Bone marrow (tissue), 2 donors: Measurements from ENCODE around the gene ROBO1.
"Not testable (repeated sequence)": the region's sequence is repeated elsewhere in the genome, so short reads cannot be mapped to it uniquely, and the experiment has no call there.

Experiments
- DNase-seq, 2 donors: peaks; one replicate each; lab custom pipeline; 2025; lab: John Stamatoyannopoulos, UW

The ROBO1 gene

DNA sequence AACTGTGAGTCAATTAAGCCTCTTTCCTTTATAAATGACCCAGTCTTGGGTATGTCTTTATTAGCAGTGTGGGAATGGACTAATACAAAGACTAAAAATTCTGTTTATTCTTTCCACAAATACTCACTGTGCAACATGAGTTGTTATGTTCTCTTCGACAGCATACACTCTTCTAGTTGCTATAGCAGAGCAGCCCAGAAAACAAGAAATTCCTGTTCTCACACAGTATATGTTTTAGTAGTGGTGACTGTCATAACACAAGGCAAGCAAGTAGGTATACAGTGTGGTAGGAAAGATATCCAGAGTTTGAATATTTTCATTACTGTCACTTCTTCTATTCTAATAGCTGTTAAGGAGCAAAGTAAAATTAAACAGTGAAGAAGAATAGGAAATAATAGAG lies 453.3 kb downstream of the ROBO1 start:
- no peak for DNase-seq

DNA sequence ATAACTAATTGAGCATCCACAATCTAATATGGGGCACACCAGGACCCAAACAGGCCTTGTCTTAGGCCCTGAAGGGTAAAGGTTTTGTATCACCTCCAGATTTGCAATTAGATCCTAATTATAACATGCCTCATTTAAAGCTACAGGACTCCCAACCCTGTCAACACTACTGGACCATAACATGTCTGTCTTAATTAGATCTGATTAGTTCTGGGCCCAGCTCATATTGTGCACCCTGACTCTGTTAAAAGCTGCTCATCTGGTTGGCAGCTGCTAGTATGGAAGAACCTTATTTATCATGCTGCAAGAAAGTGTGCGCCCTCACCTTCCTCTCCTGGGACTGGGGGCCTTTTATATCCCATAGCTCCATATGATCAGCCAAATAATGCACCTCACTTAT lies 457.8 kb downstream of the ROBO1 start:
- no peak for DNase-seq

DNA sequence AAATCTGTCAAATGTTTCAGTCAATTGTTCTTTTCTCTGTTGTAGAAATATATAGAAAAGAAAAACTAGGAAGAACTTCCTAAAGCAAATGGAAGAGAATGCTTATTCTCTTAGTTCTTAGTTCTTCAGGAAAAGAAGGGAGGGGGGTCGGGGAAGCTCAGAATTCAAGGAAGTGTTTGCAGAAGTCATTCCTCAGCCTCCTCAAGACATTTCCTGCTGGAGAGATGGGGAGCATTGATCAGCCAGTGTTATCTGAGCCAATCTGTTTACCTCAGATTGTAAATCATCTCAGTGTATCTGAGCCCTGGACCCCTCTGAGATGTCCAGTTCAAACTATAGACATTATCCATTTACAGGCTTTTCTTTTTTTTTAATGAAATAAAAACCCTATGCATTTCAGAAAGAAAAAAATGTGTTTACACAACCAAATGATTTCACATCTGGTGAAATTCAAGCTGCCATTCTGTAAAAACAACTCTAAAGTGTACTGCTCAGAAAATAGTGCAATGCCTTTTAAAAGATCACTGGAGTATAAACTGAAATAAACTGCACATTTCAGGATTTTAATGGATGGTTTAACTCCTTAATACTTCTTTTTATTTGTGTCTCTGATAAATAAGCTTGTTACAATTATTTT lies 460.7 kb downstream of the ROBO1 start:
- no peak for DNase-seq

DNA sequence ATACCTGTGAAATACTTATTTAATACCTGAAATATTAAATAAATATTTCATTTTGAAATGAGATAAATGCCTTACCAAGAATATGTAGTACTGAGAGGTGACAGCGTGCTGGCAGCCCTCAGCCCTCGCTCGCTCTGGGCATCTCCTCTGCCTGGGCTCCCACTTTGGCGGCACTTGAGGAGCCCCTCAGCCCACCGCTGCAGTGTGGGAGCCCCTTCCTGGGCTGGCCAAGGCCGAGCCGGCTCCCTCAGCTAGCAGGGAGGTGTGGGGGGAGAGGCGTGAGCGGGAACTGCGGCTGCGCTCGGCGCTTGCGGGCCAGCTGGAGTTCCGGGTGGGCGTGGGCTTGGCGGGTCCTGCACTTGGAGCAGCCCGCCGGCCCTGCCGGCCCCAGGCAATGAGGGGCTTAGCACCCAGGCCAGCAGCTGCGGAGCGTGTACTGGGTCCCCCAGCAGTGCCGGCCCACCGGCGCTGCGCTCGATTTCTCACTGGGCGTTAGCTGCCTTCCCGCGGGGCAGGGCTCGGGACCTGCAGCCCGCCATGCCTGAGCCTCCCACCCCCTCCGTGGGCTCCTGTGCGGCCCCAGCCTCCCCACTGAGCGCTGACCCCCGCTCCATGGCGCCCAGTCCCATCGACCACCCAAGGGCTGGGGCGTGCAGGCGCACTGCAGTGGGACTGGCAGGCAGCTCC lies 467.7 kb downstream of the ROBO1 start:
- DNase-seq, result not testable (repeated sequence)

DNA sequence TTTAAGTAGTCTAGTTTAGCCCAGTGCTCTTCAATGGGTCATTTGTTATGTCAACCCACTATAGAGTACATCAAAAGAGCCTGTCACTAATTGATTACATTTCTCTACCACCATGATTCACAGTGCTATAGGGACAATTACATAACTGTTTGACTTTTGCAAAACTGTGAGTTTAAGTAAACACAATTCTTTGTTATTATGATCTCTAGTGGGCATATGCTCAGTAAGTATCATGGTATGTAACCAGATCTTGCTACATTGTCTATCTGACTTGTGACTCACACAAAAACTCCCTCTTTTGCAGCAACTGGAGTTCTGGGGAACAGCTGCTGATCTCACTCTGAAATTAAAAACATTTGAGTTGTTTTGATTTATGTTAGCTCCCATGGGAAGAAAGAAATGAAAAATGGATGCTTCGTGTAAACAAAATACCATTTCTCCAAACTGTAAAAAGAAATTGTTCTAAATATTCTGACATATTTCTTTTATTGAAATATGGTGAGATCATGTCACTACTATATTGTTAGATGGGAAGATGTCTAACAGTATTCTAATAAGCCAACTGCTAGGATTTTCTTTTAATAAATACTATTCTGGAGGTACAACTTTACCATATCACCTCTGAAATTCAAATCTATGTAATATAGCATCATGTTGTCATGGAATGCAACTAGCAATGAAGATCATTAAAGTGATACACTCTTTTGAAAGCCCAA lies 470.4 kb downstream of the ROBO1 start:
- no peak for DNase-seq

DNA sequence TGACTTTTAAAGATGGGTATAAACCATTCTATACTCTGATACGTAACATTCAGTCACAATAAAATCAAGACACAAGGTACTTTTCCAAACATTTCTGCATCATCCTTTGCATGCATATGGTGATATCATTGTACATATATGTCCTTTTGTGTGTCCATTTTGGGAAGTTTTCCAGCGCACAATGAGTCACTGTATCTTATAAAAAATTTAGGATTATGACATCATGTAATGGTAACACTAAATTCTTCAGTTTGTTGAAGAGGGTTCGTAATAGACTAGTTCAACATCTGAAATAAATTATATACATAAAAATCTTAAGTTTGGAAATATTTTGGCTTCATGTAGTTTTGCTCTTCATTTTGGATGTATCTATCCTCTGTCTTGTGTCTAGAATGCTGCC lies 480.9 kb downstream of the ROBO1 start:
- DNase-seq, result no peak

DNA sequence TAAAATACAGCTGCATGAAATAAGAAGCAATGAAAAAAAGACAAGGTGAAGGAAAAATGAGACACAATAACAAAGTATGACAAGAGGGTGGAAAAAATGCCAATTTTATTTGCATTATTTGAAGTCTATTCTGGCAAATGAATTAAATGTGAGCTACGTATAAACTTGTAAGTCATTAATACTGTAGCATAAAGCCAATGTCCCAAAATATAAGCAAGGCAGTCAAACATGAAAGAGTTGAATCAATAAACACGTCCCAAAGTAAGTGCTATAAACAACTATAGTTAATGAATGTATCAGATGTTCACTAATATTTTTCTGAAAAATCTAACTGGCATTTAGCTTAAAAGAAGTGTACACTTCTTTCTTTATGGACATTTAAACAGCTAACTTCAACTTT lies 481.9 kb downstream of the ROBO1 start:
- no peak for DNase-seq

DNA sequence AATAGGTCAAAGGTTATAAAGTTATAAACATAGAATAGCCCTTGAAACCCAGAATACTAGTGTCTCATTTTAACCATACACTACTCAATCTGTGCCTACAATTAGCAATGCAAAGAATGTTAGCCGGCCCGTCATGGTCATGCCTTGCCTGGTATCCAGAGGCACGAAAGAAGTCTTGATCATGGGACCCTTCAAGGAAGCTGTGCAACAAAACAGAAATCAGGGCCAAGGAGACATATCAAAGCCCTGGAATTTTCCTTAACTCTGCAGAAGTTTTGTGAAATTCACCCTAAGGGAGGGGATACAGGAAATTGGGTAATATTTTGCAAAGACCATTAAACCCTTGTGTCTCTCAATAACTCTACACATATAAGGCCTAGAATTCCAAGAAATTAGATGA lies 482.4 kb downstream of the ROBO1 start:
- DNase-seq, result no peak

DNA sequence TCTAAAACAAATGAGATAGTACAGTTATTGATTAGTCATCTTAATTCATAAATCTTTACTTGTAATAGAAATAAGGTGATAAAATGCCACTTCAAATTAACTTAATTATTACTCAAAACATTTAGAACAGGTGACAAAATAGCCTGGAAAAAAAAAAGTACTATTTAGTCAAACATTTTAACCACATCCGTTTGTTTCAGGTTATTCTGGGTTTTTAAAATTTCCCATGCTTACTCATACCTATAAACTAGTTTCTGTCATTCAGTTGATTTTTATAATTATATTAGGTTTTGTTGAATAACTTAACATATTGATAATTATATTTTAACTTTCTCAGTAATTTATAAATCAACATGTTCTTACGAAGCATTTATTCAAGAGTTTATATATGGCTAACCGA lies 483.0 kb downstream of the ROBO1 start:
- no peak for DNase-seq

DNA sequence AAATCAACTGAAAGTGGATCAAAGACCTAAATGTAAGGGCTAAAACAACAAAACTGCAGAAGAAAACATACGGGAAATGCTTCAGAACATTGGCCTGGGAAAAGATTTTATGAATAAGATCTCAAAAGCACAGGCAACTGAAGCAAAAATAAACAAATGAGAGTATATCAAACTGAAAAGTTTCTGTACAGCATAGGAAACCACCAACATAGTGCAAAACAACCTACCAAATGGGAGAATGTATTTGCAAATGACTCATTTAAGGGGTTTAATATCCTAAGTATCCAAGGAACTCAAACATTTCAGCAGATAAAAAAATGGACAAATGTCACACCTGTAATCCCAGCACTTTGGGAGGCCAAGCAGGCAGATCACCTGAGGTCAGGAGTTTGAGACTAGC lies 489.1 kb downstream of the ROBO1 start:
- DNase-seq, result no peak

DNA sequence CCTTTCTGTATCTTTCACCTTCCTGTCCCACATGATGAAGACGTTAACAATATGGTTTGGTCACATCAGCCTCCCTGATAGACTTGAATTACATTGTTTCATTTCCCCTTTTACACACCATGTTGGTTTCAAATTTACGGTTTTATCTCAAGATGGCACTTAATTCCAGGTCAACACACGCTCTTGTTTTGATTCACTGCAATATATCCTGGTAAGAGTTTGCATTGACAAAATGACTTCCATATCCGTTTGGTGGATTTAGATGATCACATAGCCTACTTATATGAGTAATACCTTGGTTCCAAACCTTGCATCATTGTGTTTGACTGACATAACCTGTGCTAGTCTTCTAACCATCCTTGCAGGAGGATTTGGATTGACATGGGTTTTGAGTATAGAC lies 499.4 kb downstream of the ROBO1 start:
- no peak for DNase-seq

DNA sequence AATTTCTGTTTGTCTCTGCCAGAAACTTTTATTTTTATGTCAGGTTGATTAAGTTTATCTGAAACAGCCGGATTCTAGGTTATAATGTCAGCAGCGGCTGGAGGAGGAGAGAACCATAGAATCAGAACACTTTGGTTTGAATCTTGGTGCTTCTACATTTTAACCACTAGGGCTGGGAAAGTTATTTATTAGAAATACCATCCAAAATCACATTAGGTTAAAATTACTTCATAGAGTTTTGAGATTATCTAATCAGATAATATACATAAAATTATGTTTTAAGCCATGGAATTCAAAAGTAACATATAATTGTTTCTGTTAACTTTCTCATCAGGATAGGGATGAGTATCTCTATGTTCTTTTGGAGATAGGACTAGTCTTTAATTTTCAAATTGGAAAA lies 502.9 kb downstream of the ROBO1 start:
- DNase-seq, result no peak

DNA sequence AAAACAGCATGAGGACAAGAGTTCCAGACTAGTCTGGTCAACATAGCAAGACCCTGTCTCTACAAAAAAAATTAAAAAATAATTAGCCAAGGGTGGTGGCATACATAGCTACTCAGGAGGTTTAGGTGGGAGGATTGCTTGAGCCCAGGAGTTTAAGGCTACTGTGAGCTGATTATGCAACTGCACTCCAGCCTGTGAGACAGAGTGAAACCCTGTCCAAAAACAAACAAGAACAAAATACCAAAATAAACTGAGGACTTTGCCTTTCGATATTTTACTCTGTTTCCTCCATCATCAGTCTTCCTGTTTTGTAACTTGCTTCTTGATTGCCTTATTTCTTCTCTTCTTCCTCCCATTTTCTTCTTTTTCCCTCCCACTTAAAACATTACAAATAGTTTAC lies 504.4 kb downstream of the ROBO1 start:
- DNase-seq, result no peak

DNA sequence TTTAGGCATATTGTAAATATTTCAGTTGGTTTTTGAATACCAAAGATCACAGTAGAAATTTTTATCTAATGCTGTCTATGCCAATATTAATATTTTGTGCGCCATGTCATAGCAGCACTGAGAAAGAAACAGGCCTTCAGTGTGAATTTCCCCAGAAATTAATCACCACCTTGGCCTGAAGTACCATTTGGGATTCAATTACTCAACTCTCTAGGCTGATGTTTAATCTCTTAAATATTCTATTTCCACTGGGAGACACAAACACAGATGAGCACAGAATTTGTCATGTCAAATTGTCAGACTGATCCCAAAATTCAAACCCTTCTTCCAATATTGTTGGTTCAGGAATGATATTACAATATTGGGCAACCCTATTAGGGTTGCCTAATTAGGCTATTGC lies 509.3 kb downstream of the ROBO1 start:
- DNase-seq, result no peak

DNA sequence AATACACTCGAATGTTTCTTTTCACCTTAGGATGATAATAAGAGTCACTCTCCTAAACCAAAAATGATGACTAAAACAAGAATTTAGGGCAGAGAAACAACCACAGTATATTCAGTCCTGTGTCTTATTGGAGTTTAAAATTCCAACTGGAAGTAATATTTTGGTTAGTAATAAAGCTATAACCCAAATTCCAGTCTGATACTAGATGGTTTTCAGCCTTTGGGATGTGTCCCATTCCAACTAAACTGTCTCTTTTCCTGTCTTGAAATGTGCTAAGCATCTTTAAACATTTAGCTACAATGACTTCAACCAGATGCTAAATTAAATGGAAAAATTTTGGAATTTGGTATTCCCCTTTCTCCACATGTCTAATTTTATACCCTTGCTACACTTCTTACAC lies 510.0 kb downstream of the ROBO1 start:
- DNase-seq, result no peak

DNA sequence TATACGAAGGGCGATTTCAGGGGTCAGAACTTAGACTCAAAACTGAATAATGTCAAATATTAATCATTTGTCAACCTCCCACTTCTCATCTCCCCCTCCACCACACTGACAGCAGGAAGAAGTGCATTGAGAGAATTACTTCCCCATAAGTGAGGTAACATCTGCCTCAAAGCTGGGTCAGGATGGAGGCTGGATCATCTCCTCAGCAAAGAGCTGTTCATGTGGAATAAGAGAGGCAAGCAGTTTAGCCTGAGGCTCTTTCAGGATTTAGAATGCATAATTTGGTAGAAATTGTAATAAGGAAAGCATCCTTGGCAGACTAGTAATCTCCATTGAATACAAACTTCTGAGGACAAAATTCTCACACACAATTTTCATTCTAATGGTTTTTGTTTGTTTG lies 512.1 kb downstream of the ROBO1 start:
- no peak for DNase-seq

DNA sequence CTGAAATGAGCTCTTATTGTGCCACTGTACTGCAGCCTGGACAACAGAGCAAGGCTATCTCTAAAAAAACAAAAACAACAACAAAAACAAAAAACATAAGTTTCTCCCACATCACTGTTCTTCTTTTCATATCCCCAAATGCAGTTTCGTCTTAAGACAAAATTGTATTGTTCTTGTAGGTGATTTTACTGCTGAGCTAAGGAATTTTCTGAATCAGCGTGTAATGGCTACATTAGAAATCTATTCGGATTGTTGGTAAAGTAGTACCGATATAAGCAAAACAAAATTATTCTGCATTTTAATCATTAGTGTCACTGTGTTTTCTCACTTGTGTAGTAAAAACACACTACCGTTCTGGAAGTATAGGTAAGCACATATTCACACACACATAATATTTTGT lies 512.5 kb downstream of the ROBO1 start:
- DNase-seq, result no peak

DNA sequence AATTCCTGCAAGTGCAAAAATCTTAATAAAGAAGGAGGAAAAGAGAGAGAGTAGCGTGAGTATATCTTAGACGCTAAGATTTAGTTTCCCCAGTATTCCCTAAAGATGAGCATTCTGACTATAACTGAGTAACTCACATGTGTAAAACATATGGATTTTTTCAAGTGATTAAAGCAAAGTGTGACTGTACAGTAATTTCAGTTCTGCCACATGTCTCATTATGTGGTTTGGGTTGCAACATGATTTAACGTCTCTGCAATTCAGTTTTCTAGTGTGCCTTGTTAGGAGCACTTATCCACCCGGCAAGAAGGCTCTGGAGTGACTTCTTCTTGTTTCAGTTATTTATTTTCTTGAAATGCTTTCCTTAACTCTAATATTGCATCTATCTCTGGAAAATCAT lies 514.1 kb downstream of the ROBO1 start:
- DNase-seq, result no peak

DNA sequence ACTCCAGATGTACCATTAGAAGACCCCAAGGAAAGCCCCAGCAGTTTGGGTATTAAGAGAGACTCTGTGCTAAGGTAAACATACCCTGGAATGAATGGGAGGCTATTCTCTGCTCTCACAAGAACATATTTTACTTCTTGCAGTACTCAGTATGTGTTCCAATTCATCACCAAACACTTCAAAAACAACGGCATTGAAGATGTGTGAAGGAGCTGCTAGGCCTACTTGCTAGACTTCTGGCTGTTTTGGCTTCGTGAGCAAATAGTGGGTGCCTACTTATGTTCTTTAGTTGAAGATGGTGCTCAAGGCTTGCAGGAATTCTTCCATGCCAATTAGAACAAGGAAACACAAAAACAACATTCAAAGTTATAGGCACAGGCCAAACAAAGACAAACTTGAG lies 514.5 kb downstream of the ROBO1 start:
- DNase-seq, result no peak

DNA sequence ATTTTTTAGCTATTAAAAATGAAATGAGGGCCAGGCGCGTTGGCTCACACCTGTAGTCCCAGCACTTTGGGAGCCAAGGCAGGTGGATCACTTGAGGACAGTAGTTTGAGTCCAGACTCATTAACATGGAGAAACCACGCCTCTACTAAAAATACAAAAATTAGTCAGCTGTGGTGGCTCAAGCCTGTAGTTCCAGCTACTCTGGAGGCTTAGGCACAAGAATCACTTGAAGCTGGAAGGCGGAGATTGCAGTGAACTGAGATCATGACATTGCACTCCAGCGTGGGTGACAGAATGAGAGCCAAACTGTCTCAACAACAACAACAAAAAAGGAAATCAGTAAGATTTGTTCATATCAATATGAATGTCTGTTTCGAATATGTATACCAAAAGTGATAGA lies 517.1 kb downstream of the ROBO1 start:
- no peak for DNase-seq

DNA sequence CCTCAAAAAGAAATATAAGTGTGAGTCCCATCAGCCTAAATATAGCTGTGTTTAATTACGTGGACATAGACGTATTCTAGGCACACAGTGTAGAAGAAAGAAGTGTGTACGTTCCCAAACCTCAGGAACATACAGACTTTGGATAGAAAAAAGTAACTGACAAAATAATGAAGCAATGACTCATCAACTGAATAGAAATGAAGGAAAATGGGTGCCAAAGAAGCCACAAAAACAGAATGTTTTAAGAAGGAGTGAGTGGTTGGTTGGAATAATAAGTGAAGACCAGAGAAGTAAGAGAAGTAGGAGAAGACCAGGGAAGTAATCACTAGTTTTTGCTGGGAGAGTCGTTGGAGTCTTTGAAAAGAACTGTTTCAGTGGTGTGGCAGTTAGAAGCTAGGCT lies 518.1 kb downstream of the ROBO1 start:
- no peak for DNase-seq

DNA sequence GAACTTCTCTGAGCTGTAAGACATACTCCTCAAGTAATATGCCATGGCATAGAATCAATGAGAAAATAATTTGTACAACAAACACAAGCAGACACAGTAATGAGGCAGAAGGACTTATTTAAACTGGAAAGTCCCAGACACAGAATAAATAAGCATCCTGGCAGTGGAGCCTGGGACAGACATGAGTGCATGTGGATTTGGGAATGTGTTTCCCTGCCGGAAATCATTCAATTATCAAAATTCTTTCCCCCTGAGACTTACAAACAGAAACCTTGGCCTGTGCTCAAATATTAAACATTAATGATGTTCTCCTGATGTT lies 520.1 kb downstream of the ROBO1 start:
- DNase-seq, result no peak

DNA sequence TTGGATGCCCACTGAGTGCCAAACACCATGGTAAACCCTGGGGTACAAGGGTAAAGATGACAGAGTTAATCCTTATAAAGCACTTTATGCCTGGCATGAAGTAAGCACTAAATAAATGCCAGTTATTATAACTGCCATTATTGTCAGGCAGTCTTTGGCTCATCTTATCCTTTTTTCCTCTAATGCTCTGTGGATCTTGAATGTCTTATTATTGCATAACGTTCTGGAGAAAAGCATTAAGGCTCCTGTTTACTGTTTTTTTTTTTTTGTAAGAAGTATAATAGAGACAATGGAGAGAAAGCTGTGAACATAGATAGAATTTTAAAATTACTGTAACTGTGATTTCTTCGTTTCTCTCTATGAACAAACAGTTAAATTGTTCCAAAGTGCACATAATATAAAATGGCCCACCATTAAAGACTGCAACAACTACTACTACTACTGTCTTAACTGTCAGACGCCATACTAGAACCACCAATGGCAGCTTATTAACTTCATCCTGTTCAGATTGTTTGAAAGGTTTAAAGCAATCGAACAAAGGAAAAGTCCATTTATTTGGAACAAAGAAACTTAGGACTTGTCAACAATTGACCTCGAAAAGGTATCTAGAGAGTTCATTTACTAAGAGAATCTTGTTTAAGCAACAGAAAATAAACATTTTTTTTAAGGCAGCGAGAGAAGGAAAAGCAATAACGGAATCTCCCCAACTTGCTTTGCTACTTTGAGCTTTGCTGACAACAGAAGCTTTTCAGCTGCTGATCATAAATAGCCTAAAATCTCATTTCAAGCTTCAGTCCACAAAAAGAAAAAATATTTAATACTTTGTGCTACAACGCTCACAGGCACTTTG lies 520.7 kb downstream of the ROBO1 start:
- DNase-seq, result no peak
